C1 segment of cervical spinal cord (tissue), 14 donors: ENCODE data around the gene CAVIN4.

Experiments used
- DNase-seq, 14 donors: peaks; one replicate each; lab custom pipeline; 2025; lab: John Stamatoyannopoulos, UW

Gene CAVIN4

DNA sequence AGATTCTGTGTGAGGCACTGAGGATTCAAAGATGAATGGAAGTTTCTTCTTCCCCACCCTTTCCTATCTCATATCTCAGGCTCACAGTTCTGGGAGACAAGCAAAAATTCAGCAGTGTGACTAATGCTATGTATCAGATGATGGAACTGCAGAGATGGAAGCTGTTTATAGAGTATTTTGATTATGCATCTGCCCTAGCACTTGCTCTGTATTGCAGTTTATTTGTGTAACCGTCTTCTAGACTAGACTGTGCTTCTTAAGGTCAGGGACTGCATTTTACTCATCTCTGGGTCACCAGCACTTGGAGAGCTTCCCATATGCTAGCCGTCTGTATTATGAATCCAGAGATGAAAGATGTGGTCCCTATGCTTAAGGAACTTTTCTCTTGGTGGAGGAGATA lies 12.6 kb downstream of the CAVIN4 start:
- DNase-seq = no peak

DNA sequence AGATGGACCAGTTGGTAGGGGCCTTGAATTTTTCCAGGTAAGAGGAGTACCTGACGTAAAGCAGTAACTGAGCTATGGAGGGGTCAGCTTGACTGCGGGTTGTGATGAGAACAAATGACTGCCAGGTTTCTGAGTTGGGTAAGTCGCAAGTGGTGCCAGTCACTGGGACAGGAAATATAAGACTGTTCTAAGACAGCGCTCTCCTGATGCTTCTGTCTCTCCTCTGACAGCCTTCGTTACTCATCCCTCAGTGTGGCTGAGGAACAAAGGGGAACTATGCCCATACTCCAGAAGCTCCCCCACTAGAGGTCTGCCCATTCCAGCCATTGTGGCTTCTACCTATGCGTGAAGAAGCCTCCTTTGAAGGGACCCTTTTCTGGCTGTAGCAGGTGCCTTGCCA lies 13.3 kb downstream of the CAVIN4 start:
- DNase-seq = no peak

DNA sequence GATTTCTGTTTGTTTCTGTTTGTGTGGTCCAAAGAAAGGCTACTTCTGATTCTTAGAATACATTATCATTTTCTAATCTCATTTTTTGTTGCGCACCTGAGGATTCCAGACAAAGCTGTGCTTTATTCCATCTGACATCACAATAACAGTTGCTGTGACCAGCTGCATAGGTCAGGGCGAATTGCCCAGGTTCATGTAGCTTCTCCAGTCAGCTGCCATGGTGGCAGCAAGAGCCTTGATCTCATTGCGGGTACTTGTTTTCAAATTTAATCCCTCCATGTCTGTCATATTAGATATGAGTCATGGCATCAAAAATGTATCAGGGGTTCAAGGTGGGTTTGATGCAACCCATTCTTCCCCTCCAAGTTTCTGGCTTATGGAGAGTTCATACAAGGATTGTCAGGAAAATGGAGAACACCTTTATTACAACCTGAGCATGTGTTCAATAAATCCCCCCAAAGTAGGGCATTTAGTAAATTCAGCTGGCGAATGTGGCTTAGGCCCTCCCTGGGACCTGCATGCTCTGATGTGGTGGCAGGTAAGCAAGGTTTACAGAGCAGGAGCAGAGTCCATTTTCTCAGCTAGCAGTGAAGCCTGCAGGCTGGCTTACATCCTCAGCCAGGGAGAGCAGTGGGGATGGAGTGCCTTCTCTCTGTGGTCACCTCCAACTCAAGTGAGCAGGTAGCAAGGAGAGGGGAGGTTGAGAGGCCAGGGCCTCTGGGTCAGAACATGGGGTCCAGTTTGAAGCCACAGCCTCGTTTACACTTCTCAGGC lies 13.9 kb downstream of the CAVIN4 start:
- DNase-seq = no peak

DNA sequence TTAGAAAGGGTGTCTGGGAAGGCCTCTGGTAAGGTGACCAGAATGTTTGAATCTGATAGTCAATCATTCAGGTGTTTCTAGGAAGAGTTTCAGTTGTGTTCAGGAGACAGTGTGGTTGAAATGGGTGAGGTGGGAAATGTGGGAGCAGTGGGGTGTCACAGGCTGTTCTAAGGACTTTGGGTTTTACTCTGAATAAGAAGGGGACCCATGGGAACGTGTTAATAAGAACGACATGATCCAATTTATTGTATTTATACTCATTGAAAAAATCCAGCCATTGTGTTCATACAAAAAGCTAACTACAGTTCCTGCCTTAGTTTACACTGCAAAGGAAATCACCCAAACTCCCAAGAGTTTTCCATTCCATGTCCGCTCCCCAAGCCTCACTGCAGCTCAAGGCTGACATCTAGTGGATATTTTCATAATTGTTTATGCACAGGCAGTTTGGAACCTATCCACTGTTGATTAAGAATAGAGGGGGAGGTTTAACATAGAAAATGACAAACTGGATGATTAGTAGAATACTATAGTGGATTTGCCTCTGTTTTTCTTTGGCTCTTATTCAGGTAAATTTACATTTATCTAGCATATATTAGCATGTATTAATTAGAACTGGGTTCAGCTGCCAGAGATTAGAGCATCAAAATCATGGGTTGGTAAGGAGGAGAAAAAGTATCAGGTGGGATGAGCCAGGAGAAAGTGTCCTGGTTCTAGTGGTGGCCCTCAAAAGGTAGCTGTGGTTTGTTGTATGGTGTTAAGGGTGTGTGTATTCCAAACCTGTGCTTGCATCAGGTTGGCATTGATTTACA lies 17.7 kb downstream of the CAVIN4 start:
- peak in 6 of 14 donors; percentile 6 to 41 (median 22) for DNase-seq

DNA sequence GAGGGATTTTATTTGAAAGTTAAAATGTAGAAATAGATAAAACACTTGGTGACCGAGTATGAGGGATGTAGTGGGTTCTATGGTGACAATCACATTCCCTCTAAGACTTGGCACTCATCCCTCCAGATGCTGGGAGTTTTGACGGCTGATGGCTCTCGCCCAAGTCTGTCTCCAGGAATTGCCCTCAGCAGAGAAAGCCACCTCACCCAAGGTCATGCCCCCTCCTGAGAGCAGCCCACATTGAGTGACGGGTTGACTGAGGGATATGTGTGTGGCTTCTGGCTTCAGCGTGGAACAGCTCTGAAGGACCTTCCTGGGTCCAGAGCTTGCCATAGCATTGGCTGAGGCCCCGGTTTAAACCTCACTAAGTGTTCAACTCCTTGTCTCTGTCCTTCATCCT lies 19.4 kb downstream of the CAVIN4 start:
- no peak for DNase-seq

DNA sequence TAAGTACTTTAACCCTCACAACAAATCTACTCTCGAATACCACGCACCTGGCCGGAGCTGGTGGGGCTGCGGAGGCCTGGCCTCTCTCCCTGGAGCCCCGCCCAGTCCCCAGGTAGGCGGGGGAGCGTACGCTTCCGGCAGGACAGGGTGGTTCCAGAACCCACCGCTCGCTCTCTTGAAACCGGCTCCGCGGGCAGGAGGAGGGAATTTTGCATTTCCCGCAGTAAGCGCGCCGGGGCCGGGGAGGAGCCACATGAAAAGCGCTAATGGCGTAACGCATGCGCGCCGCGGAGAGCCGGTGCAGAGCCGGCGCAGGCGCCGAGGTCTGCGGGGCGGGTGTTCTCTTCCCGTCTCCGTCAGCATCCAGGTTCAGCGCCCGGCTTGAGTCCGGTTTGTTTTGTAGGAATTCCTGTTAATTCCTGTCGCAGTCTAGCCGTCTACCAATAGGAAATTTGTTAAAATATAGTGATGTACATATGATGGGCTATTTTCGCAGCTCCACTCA lies 20.8 kb downstream of the CAVIN4 start:
- DNase-seq = peak; percentile 2 to 82 (median 46)

DNA sequence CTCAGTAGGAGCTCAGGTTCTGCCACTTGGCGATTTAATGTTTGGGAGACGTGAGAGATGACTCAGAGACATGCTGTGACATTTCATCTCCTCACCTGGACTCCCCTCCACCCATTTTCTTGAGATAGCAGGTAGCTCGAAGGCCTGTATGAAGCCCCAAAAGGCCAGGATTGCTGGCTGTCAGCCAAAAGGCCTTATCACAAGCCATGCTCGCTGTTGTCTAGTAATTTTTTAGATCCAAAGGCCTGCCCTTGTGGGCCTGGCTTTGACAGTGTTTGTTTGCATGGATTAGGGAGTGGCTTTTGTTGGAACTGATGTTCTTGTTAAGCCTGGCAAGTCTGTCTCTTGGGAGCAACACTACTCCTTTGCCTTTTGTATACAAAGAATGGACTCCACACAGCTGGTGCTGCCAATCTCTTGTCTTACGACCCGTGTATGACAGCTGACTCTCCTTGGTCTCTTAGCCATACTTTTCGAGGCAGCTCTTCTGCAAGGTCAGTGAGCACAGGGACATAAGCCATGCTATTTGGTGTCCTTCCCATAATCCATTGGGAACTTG lies 22.7 kb downstream of the CAVIN4 start:
- no peak for DNase-seq

DNA sequence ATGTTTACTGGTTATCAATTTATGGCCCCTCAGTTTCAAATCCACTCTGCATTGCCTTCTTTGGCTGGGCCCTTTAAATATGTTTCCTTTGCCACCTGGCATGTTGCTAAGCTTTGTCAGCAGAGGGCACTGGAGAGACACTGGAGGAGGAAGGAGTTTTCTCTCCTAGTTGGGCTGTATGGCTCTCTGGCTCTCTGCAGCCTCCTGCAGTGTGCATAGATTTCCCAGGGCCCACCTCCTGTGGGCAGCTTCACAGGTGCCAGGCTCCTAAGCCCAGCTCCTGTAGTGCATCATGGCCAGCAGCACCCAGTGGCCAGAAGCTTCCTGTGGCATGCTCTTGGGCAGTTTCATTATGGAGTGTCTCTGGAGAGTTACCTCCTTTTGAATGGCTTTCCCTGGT lies 23.3 kb downstream of the CAVIN4 start:
- DNase-seq = peak in 2 of 14 donors; percentile 18 to 19

DNA sequence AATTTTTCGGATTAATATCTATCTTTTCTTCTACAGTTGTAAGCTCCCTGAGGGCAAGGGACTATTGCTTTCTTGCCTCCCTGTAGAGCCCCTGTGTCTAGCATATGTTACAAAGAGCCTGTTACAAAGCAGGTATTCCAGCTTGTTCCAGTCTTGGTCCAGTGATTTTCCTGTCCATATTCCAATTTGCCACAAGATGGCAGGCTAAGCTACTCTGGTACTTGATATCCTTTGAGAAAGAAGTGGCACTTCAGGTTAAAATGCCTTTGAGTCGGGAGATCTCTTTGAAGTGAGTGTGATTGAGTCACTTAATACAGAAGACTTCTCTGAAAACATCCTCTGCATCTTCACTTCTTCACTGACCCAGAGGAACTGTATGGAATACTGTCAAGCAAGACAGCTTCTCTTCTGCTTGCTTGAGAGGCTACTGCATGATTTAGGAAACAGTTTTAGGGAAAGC lies 24.5 kb downstream of the CAVIN4 start:
- DNase-seq = peak in 1 of 14 donors; percentile 5

DNA sequence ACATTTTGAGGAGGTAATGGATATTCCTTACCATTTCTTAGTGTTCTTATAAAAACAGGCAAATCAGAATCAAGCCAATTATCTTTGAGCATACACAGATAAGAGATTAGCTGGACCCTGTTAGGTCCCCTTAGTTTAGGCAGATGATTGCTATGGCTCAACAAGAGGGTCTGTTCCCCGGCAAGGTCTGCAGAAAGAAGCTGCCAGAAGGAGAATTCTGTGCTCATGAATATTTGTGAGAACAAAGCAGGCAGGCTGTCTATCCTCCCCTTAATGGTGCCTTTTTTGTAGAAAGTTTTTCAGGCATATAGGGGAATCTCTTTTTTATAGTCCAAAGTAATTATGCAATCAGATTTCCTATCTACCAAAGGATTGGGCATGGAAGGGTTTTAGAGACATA lies 27.5 kb downstream of the CAVIN4 start:
- DNase-seq = no peak

DNA sequence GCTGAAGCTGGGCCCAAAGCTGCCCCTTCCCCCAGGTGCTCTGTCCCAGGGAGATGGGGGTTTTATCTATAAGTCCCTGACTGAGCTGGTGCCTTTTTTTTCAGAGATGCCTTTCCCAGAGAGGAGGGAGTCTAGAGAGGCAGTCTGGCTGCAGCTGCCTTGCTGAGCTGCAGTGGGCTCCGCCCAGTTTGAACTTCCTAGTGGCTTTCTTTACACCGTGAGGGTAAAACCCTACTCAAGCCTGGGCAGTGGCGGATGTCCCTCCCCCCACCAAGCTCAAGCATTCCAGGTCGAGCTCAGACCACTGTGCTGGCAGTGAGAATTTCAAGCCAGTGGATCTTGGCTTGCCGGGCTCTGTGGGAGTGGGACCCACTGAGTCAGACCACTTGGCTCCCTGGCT lies 41.3 kb downstream of the CAVIN4 start:
- no peak for DNase-seq

DNA sequence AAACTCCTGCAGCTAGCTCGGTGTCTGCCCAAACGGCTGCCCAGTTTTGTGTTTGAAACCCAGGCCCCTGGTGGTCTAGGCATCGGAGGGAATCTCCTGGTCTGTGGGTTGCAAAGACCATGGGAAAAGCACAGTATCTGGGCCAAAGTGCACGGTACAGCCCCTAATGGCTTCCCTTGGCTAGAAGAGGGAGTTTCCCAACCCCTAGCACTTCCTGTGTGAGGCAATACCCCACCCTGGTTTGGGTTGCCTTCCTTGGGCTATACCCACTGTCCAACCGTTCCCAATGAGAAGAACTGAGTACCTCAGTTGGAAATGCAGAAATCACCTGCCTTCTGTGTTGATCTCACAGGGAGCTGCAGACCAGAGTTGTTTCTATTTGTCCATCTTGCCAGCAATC lies 41.8 kb downstream of the CAVIN4 start:
- DNase-seq = no peak

DNA sequence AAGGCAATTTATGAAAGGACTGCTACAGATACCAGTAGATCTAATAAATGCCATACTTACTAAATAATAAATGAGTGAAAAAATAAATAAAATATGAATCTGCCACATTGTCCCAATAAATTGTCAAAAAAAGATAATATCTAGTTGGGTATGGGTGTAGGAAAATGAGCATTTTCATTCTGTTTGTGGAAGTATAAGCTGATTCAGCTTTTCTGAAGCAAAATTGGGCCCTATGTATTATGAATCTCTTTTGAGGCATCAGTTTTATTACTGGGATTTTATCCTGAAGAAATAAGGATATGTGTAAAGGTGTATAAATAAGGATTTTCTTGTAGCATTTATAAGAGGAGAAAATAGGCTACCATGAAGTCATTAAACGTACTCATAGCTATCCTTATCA lies 46.1 kb downstream of the CAVIN4 start:
- no peak for DNase-seq

DNA sequence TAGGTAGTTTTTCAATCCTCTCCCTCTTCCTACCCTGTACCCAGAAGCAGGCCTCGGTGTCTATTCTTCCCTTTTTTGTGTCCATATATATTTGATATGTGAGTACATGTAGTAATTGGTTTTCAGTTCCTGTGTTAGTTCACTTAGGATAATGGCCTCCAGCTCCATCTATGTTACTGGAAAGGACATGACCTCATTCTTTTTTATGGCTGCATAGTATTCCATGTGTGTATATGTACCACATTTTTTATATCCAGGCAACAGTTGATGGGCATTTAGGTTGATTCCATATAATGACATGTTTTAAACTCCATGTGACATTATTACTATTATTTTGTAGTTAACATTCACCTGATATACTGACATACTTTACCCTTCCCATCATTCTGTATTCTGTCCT lies 49.1 kb downstream of the CAVIN4 start:
- no peak for DNase-seq

DNA sequence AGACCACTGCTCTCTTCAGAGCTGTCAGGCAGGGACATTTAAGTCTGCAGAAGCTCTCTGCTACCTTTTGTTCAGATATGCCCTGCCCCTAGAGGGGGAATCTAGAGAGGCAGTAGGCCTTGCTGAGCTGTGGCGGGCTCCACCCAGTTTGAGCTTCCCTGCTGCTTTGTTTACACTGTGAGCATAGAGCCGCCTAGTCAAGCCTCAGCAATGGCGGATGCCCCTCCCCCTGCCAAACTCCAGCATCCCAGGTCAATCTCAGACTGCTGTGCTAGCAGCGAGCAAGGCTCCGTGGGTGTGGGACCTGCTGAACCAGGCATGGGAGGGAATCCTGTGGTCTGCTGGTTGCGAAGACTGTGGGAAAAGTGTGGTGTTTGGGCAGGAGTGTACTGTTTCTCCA lies 59.9 kb downstream of the CAVIN4 start:
- DNase-seq = no peak
